OCI-LY3 (cell line): ENCODE data around the gene AP1S1.
"Not testable (repeated sequence)": the region's sequence is repeated elsewhere in the genome, so short reads cannot be mapped to it uniquely, and the experiment has no call there.

Experiments used
- H2AFZ ChIP-seq: fragments of 200-600, 300-600 bp; shearing (Covaris generic); 2 replicates; pipeline ENCODE4 v1.6.0; 2014; ENCODE audit warnings: antibody characterized with exemption, low read depth, low read length
- H3K27ac ChIP-seq: fragments of 200-600, 300-600 bp; sonication (generic); 2 replicates; pipeline ENCODE4 v1.5.1; 2014; ENCODE audit warnings: mild to moderate bottlenecking, low read length, moderate library complexity, mixed read lengths
- H3K27me3 ChIP-seq: fragments of 200-600, 300-600 bp; sonication (generic); 2 replicates; pipeline ENCODE4 v1.6.1; 2014; ENCODE audit warnings: low read depth, low read length, mixed read lengths
- H3K36me3 ChIP-seq: fragments of 200-600, 300-600 bp; sonication (generic); replicated peaks from 2 replicates; pipeline ENCODE3; 2014; ENCODE audit warnings: low read depth, low read length, mixed read lengths
- H3K4me1 ChIP-seq: fragments of 300-600, 200-600 bp; sonication (generic); 2 replicates; pipeline ENCODE4 v1.6.1; 2014; ENCODE audit warnings: low read length, mixed read lengths
- H3K4me2 ChIP-seq: fragments of 200-600, 300-600 bp; sonication (generic); 2 replicates; pipeline ENCODE4 v1.6.1; 2014; ENCODE audit warnings: low read length, mixed read lengths
- H3K4me3 ChIP-seq: fragments of 300-600, 200-600 bp; sonication (generic); 2 replicates; pipeline ENCODE4 v1.5.1; 2014; ENCODE audit warnings: antibody characterized with exemption, mild to moderate bottlenecking, low read length, moderate library complexity
- H3K79me2 ChIP-seq: fragments of 300-600, 200-600 bp; shearing (Covaris generic); 2 replicates; pipeline ENCODE4 v1.6.1; 2014; ENCODE audit warnings: mild to moderate bottlenecking, low read length, mixed read lengths
- H3K9ac ChIP-seq: fragments of 300-600, 200-600 bp; shearing (Covaris generic); 2 replicates; pipeline ENCODE4 v1.6.0; 2014; ENCODE audit warnings: mild to moderate bottlenecking, low read length, moderate library complexity
- H3K9me3 ChIP-seq: fragments of 200-600, 300-600 bp; shearing (Covaris generic); 2 replicates; pipeline ENCODE4 v1.6.1; 2014; ENCODE audit warnings: low read length, mixed read lengths; ENCODE audit not compliant: insufficient read depth
- H4K20me1 ChIP-seq: fragments of 200-600, 300-600 bp; sonication (generic); 2 replicates; pipeline ENCODE4 v1.6.1; 2016; ENCODE audit warnings: low read length, mixed read lengths; ENCODE audit not compliant: insufficient read depth
- EZH2phosphoT487 ChIP-seq: fragments of 200-600 bp; shearing (Covaris generic); IDR thresholded peaks from 2 replicates; pipeline ENCODE4 v1.6.1; 2018; ENCODE audit warnings: antibody characterized with exemption, mixed run types, low read depth
- TF ChIP-seq, protein P1 (sequence below): fragments of 200-600, 300-600 bp; sonication (generic); IDR thresholded peaks from 2 replicates; pipeline ENCODE4 v1.5.1; 2014; ENCODE audit warnings: antibody characterized with exemption, low read length, low read depth

AP1S1 gene

GRCh38 chr7:101127460-101128039 lies 26.7 kb upstream of the AP1S1 start:
- no peaks in the 10 kb centered on the region for H4K20me1 ChIP-seq
- no peaks in the 10 kb centered on the region for H3K79me2 ChIP-seq
- H3K4me2 ChIP-seq, result no peak overlapping the region
- no peaks in the 10 kb centered on the region for H3K9me3 ChIP-seq
- no peaks in the 10 kb centered on the region for H3K36me3 ChIP-seq
- H2AFZ ChIP-seq, result no peak overlapping the region
- no peak overlapping the region for H3K9ac ChIP-seq
- H3K4me3 ChIP-seq, result no peak overlapping the region
- no peak for TF ChIP-seq EZH2phosphoT487
- TF ChIP-seq, protein P1, sequence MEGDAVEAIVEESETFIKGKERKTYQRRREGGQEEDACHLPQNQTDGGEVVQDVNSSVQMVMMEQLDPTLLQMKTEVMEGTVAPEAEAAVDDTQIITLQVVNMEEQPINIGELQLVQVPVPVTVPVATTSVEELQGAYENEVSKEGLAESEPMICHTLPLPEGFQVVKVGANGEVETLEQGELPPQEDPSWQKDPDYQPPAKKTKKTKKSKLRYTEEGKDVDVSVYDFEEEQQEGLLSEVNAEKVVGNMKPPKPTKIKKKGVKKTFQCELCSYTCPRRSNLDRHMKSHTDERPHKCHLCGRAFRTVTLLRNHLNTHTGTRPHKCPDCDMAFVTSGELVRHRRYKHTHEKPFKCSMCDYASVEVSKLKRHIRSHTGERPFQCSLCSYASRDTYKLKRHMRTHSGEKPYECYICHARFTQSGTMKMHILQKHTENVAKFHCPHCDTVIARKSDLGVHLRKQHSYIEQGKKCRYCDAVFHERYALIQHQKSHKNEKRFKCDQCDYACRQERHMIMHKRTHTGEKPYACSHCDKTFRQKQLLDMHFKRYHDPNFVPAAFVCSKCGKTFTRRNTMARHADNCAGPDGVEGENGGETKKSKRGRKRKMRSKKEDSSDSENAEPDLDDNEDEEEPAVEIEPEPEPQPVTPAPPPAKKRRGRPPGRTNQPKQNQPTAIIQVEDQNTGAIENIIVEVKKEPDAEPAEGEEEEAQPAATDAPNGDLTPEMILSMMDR, result no peak
- peaks cover 8% of the 10 kb centered on the region; the same call in 1 of the 2 replicates for H3K27me3 ChIP-seq
- peaks cover 2% of the 10 kb centered on the region; the same call in 1 of the 2 replicates for H3K4me1 ChIP-seq
- H3K27ac ChIP-seq, result no peak overlapping the region

GRCh38 chr7:101128040-101128834 lies 26.0 kb upstream of the AP1S1 start:
- Histone ChIP-seq H3K27ac (no peak overlapping the region), H3K9ac (no peak overlapping the region), H3K4me1 (no peaks in the 10 kb centered on the region), H4K20me1 (no peaks in the 10 kb centered on the region), H3K27me3 (peaks cover 8% of the 10 kb centered on the region; the same call in 1 of the 2 replicates), H3K4me3 (no peak overlapping the region), H3K36me3 (no peaks in the 10 kb centered on the region), H2AFZ (no peak overlapping the region), H3K9me3 (no peaks in the 10 kb centered on the region), H3K79me2 (no peaks in the 10 kb centered on the region), H3K4me2 (no peak overlapping the region)
- TF ChIP-seq, protein P1, result no peak
- no peak for TF ChIP-seq EZH2phosphoT487

GRCh38 chr7:101129603-101130117 lies 24.6 kb upstream of the AP1S1 start:
- H3K79me2 ChIP-seq, result no peaks in the 10 kb centered on the region

GRCh38 chr7:101132626-101133600 lies 21.4 kb upstream of the AP1S1 start:
- H3K9me3 ChIP-seq, H3K27ac ChIP-seq, H3K79me2 ChIP-seq, H3K4me2 ChIP-seq, H3K36me3 ChIP-seq, H4K20me1 ChIP-seq, H3K27me3 ChIP-seq, H2AFZ ChIP-seq, H3K4me3 ChIP-seq, H3K9ac ChIP-seq: not testable (repeated sequence)
- H3K4me1 ChIP-seq, result peaks cover 15% of the 10 kb centered on the region

More at GRCh38 chr7:101129603-101130117, 24.6 kb upstream of the AP1S1 start:
- Histone ChIP-seq H3K4me3 (no peak overlapping the region), H3K4me1 (peaks cover 9% of the 10 kb centered on the region), H3K36me3 (no peaks in the 10 kb centered on the region), H3K4me2 (no peak overlapping the region), H2AFZ (no peak overlapping the region), H3K9ac (no peak overlapping the region), H4K20me1 (no peaks in the 10 kb centered on the region), H3K27ac (no peak overlapping the region), H3K27me3 (peaks cover 3% of the 10 kb centered on the region; the same call in 1 of the 2 replicates), H3K9me3 (no peaks in the 10 kb centered on the region)
- TF ChIP-seq, protein P1, result no peak
- no peak for TF ChIP-seq EZH2phosphoT487
